NCI-H748 treated with DMSO at 0.1 percent for 48 hours (cell line): ENCODE measurements around the gene KLHL29.
"Not testable (repeated sequence)": the region's sequence is repeated elsewhere in the genome, so short reads cannot be mapped to it uniquely, and the experiment has no call there.

Source experiments
- DNase-seq: peaks from one replicate; lab custom pipeline; 2025; lab: John Stamatoyannopoulos, UW

Gene KLHL29

DNA sequence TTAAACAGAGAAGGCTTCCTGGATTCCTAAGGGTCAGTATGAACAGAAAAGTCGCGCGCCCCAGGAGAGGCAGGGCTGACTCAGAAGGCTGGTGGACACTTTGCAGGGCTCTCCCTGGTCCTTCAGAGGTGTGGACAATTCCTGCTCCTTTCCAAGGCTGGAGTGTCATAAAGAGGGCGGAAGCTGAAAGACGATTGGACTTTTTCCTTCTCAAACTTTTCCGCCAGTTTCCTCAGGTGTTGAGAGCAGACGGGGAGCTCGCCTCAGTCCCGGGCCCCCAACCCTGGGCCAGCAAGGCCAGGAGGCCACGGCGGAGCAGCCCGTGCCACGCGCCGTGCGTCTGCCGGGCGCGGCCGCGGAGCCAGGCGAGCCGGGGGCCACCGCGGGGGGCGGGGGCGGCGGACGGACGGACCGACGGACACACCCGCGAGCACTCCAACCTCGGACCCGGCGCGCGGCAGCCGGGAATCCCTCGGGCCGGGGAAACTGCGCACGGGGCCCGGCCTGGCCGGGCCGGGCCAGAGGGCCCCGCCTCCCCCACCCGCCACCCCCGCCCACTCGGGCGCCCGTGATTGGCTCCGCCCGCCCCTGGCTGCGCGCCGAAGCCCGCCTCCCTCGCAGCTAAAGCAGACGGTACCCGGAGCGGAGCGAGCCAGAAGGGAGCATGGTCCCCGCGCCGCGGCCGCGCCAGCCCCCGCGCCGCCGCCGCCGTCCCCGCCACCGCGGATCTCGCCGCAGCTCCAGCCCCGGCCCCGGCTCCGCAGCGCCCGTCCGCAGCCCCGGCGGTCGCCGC, at the start of gene KLHL29:
Gene KLHL29, plus strand, starts transcription at position 629 of the 793 bp plus-strand sequence. CDS start 177,018 bp downstream, outside the sequence.
- no peak for DNase-seq

DNA sequence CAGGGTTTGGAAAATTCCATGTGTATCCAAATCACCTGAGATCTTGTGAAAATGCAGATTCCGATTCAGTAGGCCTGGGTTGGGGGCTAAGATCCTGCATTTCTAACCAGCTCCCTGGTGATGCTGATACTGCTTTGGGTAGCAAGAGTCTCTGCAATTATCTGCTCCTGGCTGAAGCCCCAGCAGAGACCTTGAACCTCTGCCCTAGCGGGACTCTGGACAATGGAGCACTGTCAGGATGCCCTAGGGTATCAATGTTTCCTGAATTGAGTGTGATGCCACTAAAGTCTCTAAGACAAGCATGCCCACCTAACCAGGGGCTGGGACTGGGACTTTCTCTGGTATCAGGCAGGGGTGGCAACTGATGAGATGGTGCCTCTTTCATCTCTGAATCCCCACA, 49.4 kb upstream of the KLHL29 start:
- no peak for DNase-seq

DNA sequence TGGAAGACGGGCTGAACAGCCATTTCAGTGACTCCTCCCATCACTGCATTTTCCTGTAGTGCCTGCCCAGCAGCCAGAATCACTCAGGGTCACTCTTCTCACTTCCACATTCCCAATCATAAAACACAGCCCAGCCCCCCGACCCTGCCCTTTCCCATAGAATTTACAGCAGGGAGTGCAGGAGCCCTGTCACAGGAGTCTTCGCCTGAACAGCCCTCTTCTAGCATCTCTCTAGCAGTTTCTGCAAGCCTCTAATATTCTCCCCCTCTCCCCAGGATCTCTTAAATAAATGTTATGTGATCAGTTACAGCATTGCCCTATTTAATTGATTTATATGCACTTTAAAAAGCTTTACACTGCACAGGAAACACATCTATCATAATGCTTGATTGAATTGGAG, 42.9 kb upstream of the KLHL29 start:
- no peak for DNase-seq

DNA sequence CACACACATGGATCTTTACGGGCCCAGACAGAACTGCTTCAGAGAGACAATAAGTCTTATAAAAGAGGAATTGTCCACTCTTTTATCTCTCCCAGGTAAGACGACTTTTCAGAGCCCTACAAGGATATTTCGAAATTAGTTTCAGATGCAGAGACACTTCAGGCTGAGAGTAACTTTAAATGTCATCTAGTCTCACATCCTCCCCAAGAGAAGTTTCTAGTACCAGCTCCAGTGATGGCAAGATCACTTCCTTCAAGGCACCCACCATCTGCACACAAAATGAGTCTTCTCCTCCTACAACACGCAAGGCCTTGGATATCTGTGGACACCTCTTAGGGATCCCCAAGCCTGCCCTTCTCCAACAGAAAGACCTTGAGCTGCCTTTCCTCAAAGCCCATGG, 39.0 kb upstream of the KLHL29 start:
- DNase-seq = no peak

GRCh38 chr2:23346781-23347180, 38.2 kb upstream of the KLHL29 start:
- no peak for DNase-seq

- DNase-seq = no peak
Observed at GRCh38 chr2:23347471-23348092, 37.4 kb upstream of the KLHL29 start.

DNA sequence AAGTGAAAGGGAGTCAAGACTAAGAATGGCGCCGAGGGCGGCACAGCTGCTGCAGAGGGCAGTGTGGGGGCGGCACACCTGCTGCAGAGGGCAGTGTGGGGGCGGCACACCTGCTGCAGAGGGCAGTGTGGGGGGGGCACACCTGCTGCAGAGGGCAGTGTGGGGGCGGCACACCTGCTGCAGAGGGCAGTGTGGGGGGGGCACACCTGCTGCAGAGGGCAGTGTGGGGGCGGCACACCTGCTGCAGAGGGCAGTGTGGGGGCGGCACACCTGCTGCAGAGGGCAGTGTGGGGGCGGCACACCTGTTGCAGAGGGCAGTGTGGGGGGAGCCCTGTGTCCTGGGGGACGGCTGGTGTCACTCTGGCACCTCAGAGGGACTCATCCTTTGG, 36.9 kb upstream of the KLHL29 start:
- DNase-seq = not testable (repeated sequence)

DNA sequence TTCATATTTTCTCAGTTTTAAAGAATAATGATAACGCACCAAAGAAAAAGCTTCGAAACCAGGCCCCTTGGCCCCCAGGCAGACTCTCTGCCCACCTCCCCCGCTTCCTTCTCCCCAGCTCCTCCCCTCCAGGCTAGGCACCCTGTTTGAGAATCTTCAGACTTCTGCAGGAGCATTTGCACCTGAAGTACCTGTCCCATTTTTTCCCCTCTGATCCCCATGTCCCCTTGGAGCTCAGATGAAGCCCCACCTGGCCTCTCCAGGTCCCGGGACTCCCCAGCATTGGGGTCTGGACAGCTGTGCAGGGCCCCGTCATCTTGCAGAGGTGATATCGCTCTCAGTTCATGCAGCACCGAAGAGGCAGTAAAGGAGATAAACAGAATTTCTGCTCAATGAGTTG, 35.5 kb upstream of the KLHL29 start:
- no peak for DNase-seq

DNA sequence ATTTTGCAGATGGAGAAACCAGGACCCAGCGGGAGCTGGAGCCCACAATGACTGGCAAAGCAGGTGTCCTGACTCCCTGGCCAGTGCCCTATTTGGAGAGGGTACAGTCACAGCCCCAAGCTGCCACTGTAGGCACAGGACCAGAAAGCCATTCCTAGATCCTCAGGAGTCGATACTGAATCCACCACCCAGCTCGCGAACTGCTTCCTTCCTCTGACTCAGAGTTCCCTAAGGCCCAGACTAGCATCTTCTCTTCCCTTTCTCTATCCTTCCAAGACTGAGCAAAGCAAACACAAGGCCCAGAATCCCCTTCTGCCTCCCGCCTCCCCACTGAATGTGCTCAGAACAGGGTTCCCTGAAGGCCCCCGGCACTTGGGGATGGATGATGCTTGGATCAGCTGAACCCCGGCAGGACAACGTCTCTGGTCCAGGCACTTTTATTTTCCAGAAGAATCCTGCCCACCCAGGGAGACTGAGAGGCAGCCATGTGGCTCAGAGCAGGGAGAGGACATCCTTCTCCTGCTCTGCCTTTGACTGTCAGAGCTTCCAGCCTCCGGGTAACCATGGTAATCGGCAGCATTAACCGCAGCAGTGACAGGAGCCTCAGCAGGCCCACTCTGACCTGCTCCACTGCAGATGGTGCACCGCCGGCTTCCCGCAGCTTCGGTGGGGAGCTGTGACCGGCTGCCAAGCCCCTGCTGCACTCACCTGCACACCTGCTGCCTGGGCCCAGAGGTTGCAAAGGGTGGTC, 34.8 kb upstream of the KLHL29 start:
- DNase-seq = no peak

- DNase-seq = no peak
Observed at GRCh38 chr2:23350792-23351355, 34.1 kb upstream of the KLHL29 start.

GRCh38 chr2:23351388-23352141, 33.4 kb upstream of the KLHL29 start:
- peak; percentile 46 for DNase-seq

DNA sequence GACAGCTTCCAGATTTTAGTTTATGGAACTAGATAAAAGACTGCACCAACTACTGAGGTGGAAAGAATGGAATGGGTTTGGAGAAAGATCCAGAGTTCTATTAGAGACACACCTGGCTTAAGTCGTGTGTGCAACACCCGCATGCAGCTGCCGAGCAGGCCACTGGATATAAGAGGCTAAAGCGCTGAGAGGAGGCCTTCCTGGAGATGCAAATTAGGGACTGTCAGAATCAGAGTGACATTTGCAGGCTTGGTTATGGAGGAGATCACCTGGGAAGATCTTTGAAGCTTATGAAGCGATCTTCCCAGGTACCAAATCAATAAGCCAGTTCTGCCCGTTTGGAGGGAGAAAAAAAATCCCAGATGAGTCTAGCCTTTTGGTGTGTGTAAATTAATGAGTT, 30.4 kb upstream of the KLHL29 start:
- no peak for DNase-seq

DNA sequence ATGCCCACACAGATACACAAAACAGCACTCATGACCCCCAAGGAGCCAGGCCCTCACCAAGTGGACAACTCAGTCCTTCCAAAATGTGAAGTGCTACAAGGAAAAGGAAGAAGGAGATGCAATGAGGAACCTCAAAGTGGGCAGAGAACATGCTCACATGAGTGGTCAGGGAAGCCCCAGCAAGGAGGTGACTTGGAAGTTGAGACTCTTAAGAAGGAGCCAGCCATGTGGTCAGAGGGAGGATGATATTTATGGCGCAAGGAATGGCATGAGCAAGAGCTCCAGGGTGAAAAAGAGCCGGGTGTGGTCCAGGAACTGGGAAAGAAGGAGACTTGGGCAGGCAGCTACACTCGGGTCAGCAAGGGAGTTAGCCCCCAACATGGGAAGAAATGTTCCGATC, 30.0 kb upstream of the KLHL29 start:
- DNase-seq = no peak

DNA sequence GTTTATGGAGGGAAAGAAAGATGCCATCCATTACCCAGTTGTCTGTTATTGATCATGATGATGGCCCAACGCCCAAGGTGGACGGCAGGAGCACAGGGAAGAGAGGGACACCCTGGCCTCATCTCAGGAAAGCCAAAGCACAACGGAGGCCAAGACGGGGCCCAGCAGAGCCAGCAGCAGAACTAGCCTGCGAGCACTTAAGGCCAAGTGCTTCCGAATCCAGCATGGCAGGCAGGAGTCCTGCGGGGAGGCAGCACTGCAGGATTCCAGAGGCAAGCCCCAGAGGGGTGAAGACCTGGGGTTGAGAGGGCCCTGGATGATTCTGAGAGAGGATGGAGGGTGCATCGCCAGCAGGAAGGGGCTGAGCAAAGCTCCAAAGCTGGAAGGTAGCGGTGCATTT, 28.3 kb upstream of the KLHL29 start:
- DNase-seq = no peak

DNA sequence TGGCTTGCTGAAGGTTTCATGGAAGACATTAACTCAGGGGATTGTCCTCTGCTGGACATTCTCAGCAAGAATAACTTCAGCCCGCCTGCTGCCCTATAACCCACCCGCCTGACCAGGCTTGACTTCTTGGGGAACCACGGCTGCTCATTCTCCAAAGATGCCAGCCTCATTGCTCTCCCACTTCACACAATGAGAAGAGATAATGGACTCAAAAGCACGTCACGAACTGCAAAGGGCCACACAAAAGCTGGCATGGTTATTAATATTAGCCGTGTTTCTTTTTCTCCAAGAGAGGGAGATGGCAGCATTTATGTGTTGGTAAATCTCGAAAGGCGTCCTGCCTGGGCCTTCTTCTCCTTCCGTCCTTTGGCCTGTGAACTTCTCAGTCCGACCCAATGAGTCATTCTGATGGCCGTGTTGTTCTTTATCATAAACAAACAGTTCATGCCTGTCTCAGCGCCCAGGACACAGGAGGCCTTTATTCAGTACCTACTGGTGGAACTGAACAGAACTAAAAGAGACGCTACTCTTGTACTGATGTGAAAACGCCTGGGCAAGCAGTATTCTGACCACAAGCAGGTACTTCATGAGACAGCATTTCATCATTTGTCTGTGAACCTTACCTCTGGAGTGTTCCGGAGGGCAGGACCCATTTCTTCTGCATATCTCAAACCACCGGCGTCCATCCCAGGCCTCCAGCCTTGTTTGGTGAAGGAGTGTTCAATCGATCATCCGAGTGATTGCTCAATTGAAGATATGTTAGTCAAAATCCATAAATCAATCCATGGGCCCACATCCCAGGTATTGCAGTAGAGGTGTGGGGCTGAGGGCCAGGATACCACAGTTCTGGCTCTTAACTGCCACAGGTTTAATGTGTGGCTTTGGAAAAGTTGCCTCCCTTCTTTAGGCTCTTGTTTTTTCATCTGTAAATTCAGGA, 25.1 kb upstream of the KLHL29 start:
- DNase-seq = no peak

DNA sequence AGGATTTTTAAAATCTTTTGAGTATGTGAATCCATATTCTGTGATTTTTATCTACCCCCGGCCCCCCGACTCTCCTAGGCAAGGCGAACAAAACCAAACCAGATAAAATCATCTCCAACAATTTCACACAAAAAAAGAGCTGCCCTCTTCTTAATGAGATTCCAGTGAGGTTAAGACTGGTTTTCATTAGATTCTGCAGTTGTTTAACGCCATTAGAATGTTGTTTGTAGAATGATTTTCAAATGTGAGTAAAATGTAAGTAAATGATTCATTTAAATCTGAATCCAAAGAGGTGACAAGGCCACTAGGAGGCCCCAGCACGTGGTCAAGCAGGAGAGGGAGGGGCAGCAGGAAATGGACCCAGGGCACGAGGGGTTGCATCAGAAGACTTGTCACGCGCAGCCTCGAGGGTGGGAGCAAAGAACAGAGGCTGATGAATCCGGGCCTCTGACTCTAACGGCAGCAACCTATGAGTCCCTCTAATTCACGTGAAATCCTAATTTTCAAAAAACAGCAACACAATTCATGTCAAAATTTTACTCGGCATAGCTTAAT, 24.3 kb upstream of the KLHL29 start:
- no peak for DNase-seq

- no peak for DNase-seq
Observed at GRCh38 chr2:23361152-23361551, 23.8 kb upstream of the KLHL29 start.

GRCh38 chr2:23363268-23363667, 21.7 kb upstream of the KLHL29 start:
- DNase-seq = no peak

DNA sequence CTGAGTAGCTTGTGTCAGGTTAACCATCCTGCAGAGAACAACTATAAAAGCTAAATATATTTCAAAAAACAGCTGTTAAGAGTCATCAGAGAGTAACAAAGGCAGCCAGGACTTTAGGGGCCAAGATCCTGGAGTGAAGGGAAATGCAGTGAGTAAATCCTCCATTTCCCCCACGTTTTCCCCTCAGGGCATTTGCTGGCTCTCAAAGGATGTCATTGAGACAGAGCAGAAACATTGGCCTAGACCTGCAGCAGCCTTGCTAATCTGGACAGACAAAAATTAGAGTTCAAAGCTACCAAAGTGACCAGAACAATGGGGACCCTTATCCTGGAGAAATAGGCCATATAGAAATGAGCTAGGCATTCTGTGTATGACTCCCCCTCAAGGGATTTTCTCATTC, 21.1 kb upstream of the KLHL29 start:
- no peak for DNase-seq

DNA sequence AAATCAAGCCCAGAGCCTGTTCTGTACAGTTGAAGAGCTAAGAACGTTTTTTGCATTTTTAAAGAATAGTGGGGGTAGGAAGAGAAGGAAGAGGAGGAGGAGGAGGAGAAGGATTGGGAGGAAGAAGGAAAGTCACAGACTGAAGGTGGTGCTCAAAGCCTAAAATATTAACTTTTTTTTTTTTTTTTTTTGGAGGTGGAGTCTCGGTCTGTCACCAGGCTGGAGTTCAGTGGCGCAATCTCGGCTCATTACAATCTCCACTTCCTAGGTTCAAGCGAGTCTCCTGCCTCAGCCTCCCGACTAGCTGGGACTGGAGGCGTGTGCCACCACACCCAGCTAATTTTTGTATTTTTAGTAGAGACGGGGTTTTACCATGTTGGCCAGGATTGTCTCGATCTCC, 18.3 kb upstream of the KLHL29 start:
- DNase-seq = no peak

DNA sequence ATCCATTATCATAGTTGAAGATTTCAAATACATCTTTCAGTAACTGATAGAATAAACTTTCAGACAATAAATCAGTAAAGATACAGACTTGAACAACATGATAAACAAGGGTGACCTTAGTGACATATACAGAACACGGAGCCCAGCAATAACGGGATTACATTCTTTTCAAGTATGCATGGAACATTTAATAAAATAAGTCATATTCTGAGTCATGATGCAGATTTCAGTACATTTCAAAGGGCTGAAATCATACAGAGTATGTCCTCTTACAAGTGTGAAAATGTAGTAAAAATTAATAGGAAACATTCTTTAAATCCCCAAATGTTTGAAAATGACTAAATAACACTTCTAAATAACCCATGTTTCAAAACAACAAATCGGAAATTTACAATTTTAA, 17.2 kb upstream of the KLHL29 start:
- DNase-seq = no peak
